Upper lobe of left lung (tissue), 6 donors: Measurements from ENCODE around the gene HIVEP3. TPM values are rescaled to one million over a fixed set of nuclear protein-coding genes. Genes with fewer than 3 reads are reported as not detected.
"Not testable (repeated sequence)": the region's sequence is repeated elsewhere in the genome, so short reads cannot be mapped to it uniquely, and the experiment has no call there.

Source experiments
- ATAC-seq, 2 donors: fragments of 200-7000 bp; cut with Tn5 transposase; one replicate each; pipeline ENCODE4 v1.9.1; 2022; ENCODE audit warnings: mild to moderate bottlenecking in 2 of 2, moderate library complexity in 2 of 2; ENCODE audit not compliant: low FRiP score in 2 of 2
- DNase-seq, 2 donors: peaks; one replicate each; pipeline ENCODE4 v3.0.0-alpha.2; 2019 to 2020
- H3K27ac ChIP-seq, 4 donors: fragments of 200-600 bp; sonication (generic); one replicate each; pipeline ENCODE4 v1.5.1; 2016 to 2019
- H3K27me3 ChIP-seq, 4 donors: fragments of 200-600 bp; sonication (generic); one replicate each; pipeline ENCODE4 v1.5.1; 2017 to 2019
- H3K36me3 ChIP-seq, 4 donors: fragments of 200-600 bp; sonication (generic); one replicate each; pipeline ENCODE4 v1.5.1; 2016 to 2019
- H3K4me1 ChIP-seq, 4 donors: fragments of 200-600 bp; sonication (generic); one replicate each; pipeline ENCODE4 v1.5.1; 2018 to 2019
- H3K4me3 ChIP-seq, 4 donors: fragments of 200-600 bp; sonication (generic); one replicate each; pipeline ENCODE4 v1.5.1; 2017 to 2019; ENCODE audit warnings: mild to moderate bottlenecking in 2 of 4, moderate library complexity in 1 of 4
- H3K9me3 ChIP-seq, 4 donors: fragments of 200-600 bp; sonication (generic); one replicate each; pipeline ENCODE4 v1.5.1; 2018 to 2019
- CTCF ChIP-seq, 6 experiments: fragments of 450-650 bp in 4 of 6; fragments of 200-600 bp in 2 of 6; sonication (generic) in 2 of 6; IDR thresholded peaks; one replicate each; pipeline ENCODE4 v1.5.1; 2016 to 2019; ENCODE audit warnings: antibody characterized with exemption in 6 of 6
- EP300 ChIP-seq, 4 donors: sonication (generic); formaldehyde crosslinking; IDR thresholded peaks; one replicate each; pipeline ENCODE4 v1.5.1; 2017; ENCODE audit warnings: antibody characterized with exemption in 4 of 4, control low read depth in 2 of 4
- POLR2A ChIP-seq, 4 donors: fragments of 450-650 bp; IDR thresholded peaks; one replicate each; pipeline ENCODE4 v1.5.1; 2016 to 2017; ENCODE audit warnings: antibody characterized with exemption in 4 of 4, mild to moderate bottlenecking in 2 of 4
- POLR2AphosphoS5 ChIP-seq, 2 donors: sonication (generic); formaldehyde crosslinking; IDR thresholded peaks; one replicate each; pipeline ENCODE4 v1.5.1; 2017; ENCODE audit warnings: antibody characterized with exemption in 2 of 2
- WGBS, 2 donors: methylation state at CpG; one replicate each; pipeline ENCODE4 v1.1.5; 2017 to 2018; 5-methylcytosine and 5-hydroxymethylcytosine counted together
- total RNA-seq, 6 donors: library from RNA; depleted of rRNA in 4 of 6; stranded (reverse); fragments of >200 nt in 4 of 6; gene quantifications; one replicate each; pipeline versions ENCODE4 v1.1.0 to v1.2.1, GENCODE V29; 2016 to 2021
- donor health status: DM: no; HTN: no; CAD: no; lungs with moderate emphysema.
- donor health status: DM: no; HTN: yes; CAD: no; lungs with severe emphysema.

HIVEP3 gene
- total RNA-seq, 6 donors from 2014 or later = 9.7 to 23.0 (median 11.6) TPM

- ATAC-seq (no peak), DNase-seq (no peak)
- 94 to 97% methylated on average over 8 to 9 of the region's 9 CpGs for WGBS, 2 donors
- Histone ChIP-seq H3K4me1 (no peaks in the 10 kb centered on the region), H3K9me3 (no peaks in the 10 kb centered on the region), H3K4me3 (no peak overlapping the region), H3K27ac (no peak overlapping the region), H3K36me3 (no peaks in the 10 kb centered on the region), H3K27me3 (no peaks in the 10 kb centered on the region)
- TF ChIP-seq POLR2AphosphoS5 (IDR thresholded peaks at IDR 0.05) = no peak
- no peak for TF ChIP-seq EP300 (IDR thresholded peaks at IDR 0.05)
- TF ChIP-seq POLR2A (IDR thresholded peaks at IDR 0.05) = no peak
- no peak for TF ChIP-seq CTCF (IDR thresholded peaks at IDR 0.05)
Measured at GRCh38 chr1:41696381-41696780, 222.3 kb downstream of the HIVEP3 start.

GRCh38 chr1:41695118-41695745 lies 223.5 kb downstream of the HIVEP3 start:
- peak in 1 of 2 donors; percentile 42 for ATAC-seq
- H3K9me3 ChIP-seq = no peaks in the 10 kb centered on the region
- H3K36me3 ChIP-seq = no peaks in the 10 kb centered on the region
- TF ChIP-seq POLR2AphosphoS5 (IDR thresholded peaks at IDR 0.05) = no peak
- no peak for TF ChIP-seq EP300 (IDR thresholded peaks at IDR 0.05)
- no peak for TF ChIP-seq POLR2A (IDR thresholded peaks at IDR 0.05)
- TF ChIP-seq CTCF (IDR thresholded peaks at IDR 0.05) = no peak
- H3K27me3 ChIP-seq = no peaks in the 10 kb centered on the region
- WGBS, 2 donors = 51 to 55% methylated on average over 1 to 3 of the region's 3 CpGs
- H3K4me3 ChIP-seq = no peak overlapping the region
- DNase-seq = peak in 1 of 2 donors; percentile 47
- no peak overlapping the region for H3K27ac ChIP-seq
- no peaks in the 10 kb centered on the region for H3K4me1 ChIP-seq

- H3K27me3 ChIP-seq, H3K27ac ChIP-seq, H3K9me3 ChIP-seq, DNase-seq, H3K4me1 ChIP-seq, ATAC-seq, H3K4me3 ChIP-seq, H3K36me3 ChIP-seq: not testable (repeated sequence)
- WGBS, 2 donors = 89 to 92% methylated on average over 10 of the region's 10 CpGs
Measured at GRCh38 chr1:41691966-41692365, 226.8 kb downstream of the HIVEP3 start.

GRCh38 chr1:41691424-41691823 lies 227.3 kb downstream of the HIVEP3 start:
- no peak for TF ChIP-seq EP300 (IDR thresholded peaks at IDR 0.05)
- TF ChIP-seq POLR2AphosphoS5 (IDR thresholded peaks at IDR 0.05) = no peak
- TF ChIP-seq POLR2A (IDR thresholded peaks at IDR 0.05) = no peak
- TF ChIP-seq CTCF (IDR thresholded peaks at IDR 0.05) = no peak
- WGBS, 2 donors = 93 to 100% methylated on average over 2 of the region's 2 CpGs
- no peak overlapping the region for H3K4me3 ChIP-seq
- H3K27me3 ChIP-seq = no peaks in the 10 kb centered on the region
- H3K9me3 ChIP-seq = no peaks in the 10 kb centered on the region
- H3K36me3 ChIP-seq = no peaks in the 10 kb centered on the region
- ATAC-seq (no peak), DNase-seq (no peak)
- H3K27ac ChIP-seq = no peak overlapping the region
- H3K4me1 ChIP-seq = peaks cover 0 to 3% (median 0%) of the 10 kb centered on the region in 4 donors

- Histone ChIP-seq H3K27me3 (no peaks in the 10 kb centered on the region), H3K4me3 (no peak overlapping the region), H3K9me3 (no peaks in the 10 kb centered on the region), H3K27ac (no peak overlapping the region), H3K4me1 (peaks cover 0 to 3% (median 0%) of the 10 kb centered on the region in 4 donors), H3K36me3 (no peaks in the 10 kb centered on the region)
- DNase-seq = no peak
- no peak for TF ChIP-seq POLR2AphosphoS5 (IDR thresholded peaks at IDR 0.05)
- no peak for TF ChIP-seq POLR2A (IDR thresholded peaks at IDR 0.05)
- no peak for TF ChIP-seq CTCF (IDR thresholded peaks at IDR 0.05)
- no peak for TF ChIP-seq EP300 (IDR thresholded peaks at IDR 0.05)
- no peak for ATAC-seq
- whole genome bisulfite sequencing, 2 donors = 97% methylated on average over 6 to 8 of the region's 8 CpGs
Measured at GRCh38 chr1:41690331-41690730, 228.4 kb downstream of the HIVEP3 start.
